GM19467 (cell line): ENCODE data around the gene ARSJ.

Source experiments
- ATAC-seq: cut with Tn5 transposase; IDR thresholded peaks from one replicate; pipeline ENCODE4 v1.9.1; 2021; ENCODE audit warnings: mild to moderate bottlenecking, moderate library complexity; ENCODE audit not compliant: unreplicated experiment

Gene ARSJ

DNA sequence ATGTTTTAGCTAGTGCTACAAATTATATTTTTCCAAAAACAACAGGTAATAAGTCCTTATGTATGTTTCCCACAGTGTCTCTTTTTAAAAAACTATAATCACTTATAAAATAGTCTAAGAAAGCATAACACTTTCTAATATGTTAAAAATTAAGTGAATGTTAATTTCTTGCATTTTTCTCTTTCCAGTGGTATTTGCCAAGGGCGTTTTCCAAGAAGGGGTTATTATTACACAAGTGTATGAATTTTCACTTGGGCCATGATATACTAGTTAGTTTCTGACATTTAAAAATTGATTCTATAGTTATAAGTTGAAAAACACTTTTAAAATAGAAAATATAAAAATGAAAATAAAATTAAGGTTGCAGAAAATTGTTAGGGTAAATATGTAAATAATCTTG is 74.6 kb downstream of the ARSJ start:
- no peak for ATAC-seq

GRCh38 chr4:113901994-113902787 is 77.3 kb downstream of the ARSJ start:
- no peak for ATAC-seq

DNA sequence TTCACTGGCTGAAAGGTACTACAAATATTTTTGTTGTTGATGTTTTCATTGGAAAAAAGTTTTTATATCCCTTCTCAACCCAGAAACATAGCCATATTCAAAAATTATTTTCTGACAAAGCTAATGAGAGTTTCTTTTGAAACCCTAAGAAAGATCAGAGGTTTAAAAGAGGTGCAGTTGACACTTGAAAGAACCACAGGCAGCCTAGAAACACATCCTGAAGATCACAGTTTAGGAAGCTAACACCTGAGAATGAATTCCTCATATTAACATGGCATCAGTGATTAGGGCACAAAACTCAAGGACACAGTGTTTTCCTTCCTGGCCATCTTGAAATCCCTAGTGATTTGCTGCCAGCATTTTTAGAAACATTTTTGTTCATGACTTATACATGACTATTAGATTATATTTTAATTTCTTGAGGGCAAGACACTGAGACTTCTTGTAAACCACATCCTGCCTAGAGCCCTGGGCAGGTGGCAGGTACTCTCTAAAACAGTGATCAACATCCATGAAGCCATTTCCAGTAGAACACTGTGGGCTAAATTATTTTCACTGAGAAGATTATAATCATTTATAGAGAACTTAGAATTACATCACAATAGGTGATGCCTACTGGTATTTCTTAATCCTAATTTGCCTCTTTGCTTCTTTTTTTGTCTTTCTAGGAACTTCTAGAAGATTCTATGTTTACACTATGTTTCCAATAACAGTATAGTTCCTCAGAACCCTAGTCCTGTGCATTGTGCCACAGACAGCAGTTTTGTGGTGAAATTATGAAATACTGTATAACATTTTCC is 80.0 kb downstream of the ARSJ start:
- peak; percentile 97 for ATAC-seq

DNA sequence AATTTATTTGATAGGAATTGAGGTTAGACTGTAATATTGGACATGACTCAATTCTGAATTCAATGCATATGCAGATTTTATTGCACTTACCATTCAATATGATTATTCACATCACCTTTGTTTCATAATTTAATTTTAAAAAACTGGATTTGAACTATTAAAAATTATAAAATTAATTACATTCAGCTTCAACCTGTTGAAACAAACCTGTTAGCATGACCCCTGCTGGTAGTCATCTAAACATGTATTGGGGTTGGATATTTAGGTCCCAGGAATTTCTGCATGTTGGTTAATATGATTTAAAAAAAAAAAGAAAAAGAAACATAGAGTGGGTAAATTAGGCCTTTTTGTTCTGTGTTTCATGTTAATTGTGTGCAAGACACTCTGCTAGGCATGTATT is 85.9 kb downstream of the ARSJ start:
- ATAC-seq: no peak

- no peak for ATAC-seq
Measured at GRCh38 chr4:113888006-113888405, 91.4 kb downstream of the ARSJ start.

DNA sequence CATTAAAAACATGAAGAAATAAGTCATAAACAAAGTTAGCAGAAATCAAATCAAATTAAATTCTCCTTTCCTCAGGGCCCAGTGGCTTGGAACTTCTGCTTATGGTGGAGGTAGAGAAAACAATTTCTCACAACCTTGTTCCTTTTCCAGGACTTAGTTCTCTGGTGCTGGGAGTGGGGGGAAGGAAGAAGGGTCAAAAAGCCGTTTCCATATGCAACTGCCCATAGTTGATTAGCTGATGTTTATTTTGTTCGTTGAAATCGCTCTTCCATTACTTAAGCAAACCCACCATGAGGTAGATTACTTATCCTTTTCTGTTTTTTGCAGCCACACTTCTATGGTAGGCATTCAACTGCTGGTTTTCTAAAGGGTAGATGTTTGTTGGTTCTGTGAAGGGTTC is 94.2 kb downstream of the ARSJ start:
- no peak for ATAC-seq

- no peak for ATAC-seq
Measured at GRCh38 chr4:113884655-113885054, 94.8 kb downstream of the ARSJ start.

- ATAC-seq: no peak
Measured at GRCh38 chr4:113882668-113883067, 96.8 kb downstream of the ARSJ start.

GRCh38 chr4:113881256-113881655 is 98.2 kb downstream of the ARSJ start:
- ATAC-seq: no peak

GRCh38 chr4:113880240-113881028 is 99.0 kb downstream of the ARSJ start:
- no peak for ATAC-seq

GRCh38 chr4:113878668-113879067 is 100.8 kb downstream of the ARSJ start:
- no peak for ATAC-seq

DNA sequence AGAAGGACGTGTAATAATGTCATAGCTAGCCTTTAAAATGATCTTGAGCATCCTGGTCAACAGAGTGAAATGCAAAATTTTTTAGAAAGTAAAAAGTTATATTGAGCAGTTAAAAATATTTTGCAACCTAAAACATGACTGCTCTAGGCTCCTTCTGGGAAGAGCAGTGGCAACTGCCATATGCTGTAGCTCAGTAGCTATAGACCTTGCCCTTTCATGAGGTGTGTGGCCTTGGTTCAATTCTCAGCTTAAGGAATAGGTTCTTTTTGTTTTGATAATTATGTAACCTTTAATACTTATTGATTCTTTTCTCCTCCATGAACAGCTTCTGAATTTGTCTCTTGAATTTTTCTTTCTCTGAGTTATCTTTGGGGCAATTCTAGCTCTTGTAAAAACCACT is 105.0 kb downstream of the ARSJ start:
- ATAC-seq: no peak

DNA sequence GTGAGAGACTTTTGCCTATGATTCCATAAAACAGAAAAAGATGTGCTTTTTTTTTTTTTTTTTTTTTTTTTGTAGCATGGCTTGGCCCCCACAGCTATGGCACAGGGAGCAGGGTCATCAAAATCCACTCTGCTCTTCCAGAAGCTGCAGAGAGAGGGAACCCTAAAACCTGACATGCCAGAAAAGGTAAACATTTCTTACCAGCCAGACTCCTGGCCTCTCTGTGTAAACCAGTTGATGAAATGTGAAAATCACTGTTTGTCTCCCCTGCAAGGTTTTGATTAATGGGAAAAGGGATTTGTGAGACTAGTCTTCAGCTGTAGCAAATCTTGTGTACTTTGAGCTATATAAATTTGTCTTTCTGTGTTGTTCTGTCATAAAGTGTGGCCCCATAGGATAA is 105.9 kb downstream of the ARSJ start:
- ATAC-seq: no peak

DNA sequence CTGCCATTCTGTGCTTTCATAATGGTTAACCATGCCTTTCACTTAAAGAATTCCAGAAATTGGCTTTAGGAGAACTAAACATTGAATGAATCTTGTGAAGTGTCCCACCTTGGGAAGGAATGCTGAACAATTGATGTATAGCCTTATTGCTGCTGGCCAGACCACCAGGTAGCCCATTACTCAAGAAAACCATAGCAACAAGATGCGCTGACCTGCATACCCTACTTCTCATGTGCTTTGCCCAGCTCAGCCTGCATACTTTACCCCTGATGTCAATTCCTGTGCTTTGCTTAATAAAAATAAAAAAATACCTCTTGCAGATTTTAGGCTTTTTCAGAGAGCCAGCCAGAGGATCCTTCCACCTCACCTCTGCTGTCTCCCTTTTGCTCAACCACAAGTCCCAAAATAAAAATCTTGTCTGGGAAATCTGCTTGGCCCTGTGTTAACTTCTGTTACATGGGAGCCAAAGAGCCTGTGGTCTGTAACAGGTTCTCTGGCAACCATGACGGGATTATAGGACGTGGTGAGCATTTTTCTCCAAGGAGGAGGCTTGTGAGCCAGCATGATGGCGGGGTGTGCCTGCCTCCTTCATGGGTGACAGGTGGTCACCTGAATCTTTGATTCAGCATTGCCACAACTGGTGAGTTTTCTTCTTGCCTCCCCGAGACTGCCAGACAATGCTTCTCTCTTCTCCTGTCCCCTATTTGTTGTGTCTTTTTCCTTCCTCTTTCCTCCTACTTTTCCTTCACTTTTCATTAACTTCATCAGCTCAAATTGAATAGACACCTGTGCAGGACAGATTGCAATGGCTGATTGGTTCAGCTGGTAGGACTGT is 106.8 kb downstream of the ARSJ start:
- no peak for ATAC-seq

DNA sequence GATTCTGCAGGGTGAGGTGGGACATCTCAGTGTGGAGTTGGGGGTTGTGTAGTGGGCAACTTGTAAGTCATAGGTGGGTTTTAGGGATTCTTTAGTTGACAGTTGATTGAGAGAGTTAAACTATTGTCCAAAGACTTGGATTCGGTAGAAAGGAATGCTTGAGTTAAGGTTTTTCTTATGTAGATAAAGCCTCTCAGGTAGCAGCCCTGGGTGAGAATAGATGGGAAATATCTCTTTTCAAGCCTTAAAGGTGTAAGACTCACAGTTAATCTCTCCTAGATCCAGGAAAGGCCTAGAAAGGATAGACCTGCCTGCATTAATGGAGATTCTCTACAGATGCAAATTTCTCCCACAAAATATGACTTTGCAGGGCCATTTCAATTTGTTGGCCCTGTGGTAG is 108.4 kb downstream of the ARSJ start:
- no peak for ATAC-seq

DNA sequence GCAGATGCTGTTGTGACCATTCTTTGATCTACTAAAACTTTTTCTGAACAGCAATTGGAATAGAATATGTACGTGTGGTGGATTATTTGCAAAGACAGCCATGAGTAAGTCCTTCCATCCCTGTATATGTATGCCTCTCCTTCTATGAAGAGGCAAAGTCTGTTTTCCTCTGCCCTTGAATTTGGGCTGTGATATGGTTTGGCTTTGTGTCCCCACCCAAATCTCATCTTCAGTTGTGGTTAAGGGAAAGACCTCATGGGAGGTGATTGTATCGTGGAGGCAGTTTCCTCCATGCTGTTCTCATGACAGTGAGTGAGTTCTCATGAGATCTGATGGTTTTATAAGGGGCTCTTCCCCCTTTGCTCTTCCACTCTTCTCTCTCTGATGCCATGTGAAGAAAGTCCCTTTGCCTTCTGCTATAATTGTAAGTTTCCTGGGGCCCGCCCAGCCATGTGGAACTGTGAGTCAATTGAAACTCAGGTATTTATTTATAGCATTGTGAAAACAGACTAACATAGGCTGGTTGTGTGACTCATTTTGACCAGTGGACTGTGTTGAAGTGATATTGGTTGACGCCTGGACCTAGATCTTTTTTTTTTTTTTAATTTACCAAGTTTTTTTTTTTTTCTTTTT is 109.6 kb downstream of the ARSJ start:
- ATAC-seq: peak; percentile 84

DNA sequence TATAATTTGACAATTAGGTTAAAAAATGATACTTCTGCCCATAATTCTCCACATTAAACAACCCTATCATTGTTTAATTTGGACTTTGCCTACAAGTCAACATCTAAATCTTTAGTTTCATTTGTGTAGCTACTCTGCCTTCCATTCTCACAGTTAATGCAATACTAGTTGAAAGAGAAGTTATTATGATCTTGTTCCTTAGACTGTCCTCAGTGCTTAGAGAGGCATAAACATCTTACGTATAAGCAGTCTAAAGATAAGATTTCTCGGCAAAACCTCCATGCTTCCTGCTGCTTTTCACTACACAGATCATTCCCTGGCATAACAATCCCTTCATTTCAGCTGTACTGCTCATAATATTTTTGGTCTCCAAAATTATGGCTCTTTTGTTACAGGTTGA is 112.8 kb downstream of the ARSJ start:
- no peak for ATAC-seq

GRCh38 chr4:113858924-113859323 is 120.5 kb downstream of the ARSJ start:
- ATAC-seq: no peak

- ATAC-seq: no peak
Measured at GRCh38 chr4:113851816-113852215, 127.6 kb downstream of the ARSJ start.
